HG03060 (cell line): ENCODE data around the gene TAS1R3.

Source experiments
- ATAC-seq: cut with Tn5 transposase; IDR thresholded peaks from one replicate; pipeline ENCODE4 v1.9.1; 2021; ENCODE audit warnings: low read depth, moderate number of reproducible peaks; ENCODE audit not compliant: unreplicated experiment

Gene TAS1R3

GRCh38 chr1:1320666-1321448 lies 10.2 kb upstream of the TAS1R3 start:
- no peak for ATAC-seq

DNA sequence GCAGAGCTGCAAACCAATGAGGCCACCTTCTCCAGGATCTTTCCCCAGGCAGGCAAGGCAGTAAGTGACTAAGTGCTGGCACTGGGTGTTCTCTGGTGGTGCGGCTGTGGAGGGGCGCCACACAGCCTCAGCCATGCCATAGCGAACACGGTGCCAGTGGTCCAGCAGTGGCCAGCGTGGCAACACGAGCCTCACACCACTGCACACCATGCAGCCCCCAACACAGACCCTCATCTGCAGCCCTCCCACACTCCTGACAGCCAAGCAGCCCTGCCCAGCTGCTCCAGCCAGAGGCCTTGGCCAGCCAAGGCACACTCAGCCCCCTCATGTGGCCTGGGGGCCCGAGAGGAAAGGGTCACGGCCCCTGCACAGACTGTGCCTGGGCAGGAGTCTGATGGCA lies 9.6 kb upstream of the TAS1R3 start:
- ATAC-seq, result no peak

DNA sequence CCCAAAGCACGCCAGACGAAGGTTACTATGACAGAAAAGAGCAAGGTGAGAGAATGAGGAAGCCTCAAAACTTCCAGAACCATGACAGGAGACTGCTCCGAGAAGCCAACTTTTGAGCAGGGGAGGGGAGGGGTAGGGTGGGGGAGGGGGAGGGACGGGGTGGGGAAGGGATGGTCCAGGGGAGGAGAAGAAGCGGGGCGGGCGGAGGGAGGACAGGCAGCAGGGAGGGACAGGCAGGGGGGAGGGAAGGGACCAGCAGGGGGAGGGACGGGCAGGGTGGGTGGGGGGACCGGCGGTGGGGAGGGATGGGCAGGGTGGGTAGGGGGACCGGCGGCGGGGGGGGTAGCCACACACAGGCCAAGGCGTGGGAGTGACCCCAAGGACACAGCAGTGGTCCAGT lies 8.7 kb upstream of the TAS1R3 start:
- ATAC-seq, result no peak

DNA sequence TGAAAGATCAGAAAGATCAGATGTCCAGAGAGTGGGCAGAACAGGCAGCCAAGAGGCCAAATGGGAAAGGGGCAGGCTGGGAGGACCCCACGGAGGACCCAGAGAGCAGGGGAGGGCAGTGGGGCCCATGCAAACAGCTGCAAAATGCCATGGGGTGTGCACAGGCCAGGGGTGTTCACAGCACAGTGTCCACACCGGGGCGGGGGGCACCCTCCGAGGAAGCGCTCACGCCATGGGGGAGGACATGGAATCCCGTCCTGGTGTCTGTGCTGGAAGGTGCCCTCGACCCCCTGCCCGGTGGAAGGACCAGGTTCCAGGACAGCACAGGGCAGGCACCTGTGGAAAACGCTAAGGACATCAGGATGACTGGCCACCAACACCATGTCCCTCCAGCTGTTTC lies 8.1 kb upstream of the TAS1R3 start:
- ATAC-seq, result no peak

GRCh38 chr1:1324084-1324523 lies 7.0 kb upstream of the TAS1R3 start:
- peak; percentile 14 for ATAC-seq

GRCh38 chr1:1324524-1325287 lies 6.4 kb upstream of the TAS1R3 start, which contains the start of the genes CPTP and INTS11:
Gene CPTP (plus strand): TSS chr1:1324802. CDS start chr1:1326911, 2,109 bp downstream.
Gene INTS11 (minus strand): TSS chr1:1324660. CDS start chr1:1324608, 52 bp downstream.
- ATAC-seq, result peak; percentile 49

GRCh38 chr1:1325288-1326074 lies 5.6 kb upstream of the TAS1R3 start:
- no peak for ATAC-seq

DNA sequence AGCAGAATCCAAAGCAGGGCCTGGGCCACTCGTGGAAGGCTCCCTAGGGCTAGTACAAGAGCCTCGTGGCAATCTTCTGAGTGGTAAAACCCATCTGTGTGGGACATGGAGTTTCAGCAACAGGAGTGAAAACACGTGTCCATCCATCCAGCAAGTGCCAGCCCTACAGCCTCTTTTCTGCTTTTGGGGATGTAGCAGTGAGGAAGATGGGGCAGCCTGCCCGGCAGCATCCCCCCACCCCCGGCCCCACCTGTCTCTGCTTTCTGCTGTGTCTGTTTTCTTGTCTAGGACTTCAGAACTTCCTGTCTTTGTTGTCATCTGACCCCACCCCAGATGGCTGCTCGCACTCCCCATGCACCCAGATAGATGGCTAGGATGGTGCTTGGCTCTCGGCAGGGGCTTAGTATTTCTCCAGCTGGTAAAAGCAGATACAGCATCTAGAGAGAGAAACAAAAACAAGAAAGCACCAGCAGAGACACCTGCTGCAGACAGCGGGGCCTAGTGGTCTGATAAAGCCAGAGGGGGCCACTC lies 4.9 kb upstream of the TAS1R3 start:
- no peak for ATAC-seq

- ATAC-seq, result no peak
Observed at GRCh38 chr1:1327291-1327690, 3.8 kb upstream of the TAS1R3 start.

- no peak for ATAC-seq
Observed at GRCh38 chr1:1328254-1328653, 2.8 kb upstream of the TAS1R3 start.

DNA sequence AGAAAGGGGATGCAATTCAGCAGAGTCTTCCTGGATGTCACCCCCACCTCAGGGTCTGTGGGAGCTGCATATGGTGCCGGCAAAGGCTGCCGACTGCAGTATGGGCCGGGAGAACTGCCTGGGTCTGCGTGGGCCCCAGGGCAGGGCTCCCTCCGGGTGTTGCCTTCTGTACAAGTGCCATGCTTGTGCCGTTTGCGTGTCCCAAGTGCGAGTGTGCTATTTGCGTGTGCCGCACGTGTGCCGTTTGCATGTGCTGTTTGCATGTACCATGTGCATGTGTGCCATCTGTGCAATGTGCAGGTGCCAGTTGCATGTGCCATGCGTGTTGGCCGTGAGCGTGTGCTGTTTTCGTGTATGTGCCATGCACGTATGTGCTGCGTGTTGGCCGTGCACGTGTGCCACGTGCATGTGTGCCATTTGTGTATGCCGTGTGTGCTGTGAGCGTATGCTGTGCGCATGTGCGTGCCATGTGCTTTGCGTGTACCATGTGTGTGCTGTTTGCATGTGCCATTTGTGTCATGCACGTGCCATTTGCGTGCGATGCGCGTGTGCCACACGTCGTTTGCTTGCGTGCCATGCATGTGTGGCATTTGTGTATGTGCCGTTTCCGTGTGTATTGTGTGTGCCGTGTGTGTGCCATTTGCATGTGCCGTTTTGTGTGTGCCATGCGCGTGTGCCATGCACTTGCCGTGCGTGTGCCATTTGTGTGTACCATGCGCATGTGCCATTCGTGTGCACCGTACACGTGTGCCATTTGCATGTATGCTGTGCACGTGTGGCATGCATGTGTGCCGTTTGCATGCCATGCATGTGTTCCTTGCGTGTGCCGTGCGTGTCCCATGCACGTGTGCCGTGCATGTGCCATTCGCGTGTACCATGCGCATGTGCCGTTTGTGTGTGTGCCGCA lies 1.5 kb upstream of the TAS1R3 start:
- ATAC-seq, result no peak

- ATAC-seq, result no peak
Observed at GRCh38 chr1:1330366-1331067, 563 bp upstream of the TAS1R3 start.

DNA sequence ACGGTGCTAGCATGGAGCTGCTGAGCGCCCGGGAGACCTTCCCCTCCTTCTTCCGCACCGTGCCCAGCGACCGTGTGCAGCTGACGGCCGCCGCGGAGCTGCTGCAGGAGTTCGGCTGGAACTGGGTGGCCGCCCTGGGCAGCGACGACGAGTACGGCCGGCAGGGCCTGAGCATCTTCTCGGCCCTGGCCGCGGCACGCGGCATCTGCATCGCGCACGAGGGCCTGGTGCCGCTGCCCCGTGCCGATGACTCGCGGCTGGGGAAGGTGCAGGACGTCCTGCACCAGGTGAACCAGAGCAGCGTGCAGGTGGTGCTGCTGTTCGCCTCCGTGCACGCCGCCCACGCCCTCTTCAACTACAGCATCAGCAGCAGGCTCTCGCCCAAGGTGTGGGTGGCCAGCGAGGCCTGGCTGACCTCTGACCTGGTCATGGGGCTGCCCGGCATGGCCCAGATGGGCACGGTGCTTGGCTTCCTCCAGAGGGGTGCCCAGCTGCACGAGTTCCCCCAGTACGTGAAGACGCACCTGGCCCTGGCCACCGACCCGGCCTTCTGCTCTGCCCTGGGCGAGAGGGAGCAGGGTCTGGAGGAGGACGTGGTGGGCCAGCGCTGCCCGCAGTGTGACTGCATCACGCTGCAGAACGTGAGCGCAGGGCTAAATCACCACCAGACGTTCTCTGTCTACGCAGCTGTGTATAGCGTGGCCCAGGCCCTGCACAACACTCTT lies 1.1 kb downstream of the TAS1R3 start:
- no peak for ATAC-seq

- ATAC-seq, result no peak
Observed at GRCh38 chr1:1332774-1333480, 1.8 kb downstream of the TAS1R3 start.

GRCh38 chr1:1333551-1334241 lies 2.6 kb downstream of the TAS1R3 start:
- ATAC-seq, result no peak

DNA sequence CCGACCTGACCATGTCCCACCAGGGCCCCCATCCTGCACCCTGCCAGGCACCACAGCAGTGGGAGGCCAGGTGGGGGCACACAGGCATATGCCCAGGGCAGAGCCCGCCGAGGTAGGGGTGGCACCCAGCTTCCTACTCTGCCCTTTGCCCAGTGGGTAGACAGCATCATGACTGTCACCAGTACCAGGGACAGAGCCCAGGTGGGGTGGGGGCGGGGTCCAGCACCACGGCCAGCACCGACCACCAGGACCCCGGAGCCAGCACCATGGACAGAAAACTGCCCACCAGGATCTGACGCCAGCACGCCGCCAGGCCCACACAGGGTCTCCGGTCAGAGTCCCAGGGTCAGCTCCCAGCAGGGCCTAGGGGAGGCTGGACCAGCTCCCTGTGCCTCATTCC lies 3.8 kb downstream of the TAS1R3 start:
- no peak for ATAC-seq

DNA sequence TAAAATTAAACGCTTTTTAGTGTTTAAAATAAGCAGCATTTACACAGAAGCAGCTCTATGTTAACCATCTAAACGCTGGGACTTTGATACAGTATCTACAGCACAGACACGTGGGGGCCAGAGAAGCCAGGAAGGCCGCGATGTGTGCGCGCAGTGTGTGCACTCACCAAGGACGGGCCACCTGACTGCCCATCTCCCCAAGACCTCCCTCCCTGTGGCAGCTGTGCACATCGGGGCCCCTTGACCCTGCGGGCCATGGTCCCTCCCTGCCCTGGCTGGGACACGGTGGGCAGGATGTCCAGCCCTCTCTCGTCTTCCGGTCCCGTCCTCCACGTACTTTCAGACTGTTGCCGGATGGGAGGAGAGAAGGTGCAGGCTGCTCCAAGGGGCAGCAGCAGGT lies 4.2 kb downstream of the TAS1R3 start:
- no peak for ATAC-seq
